ENCODE data around the gene TANC1. TPM values are rescaled to one million over a fixed set of nuclear protein-coding genes. Genes with fewer than 3 reads are reported as not detected.
A peak's percentile ranks its signal among the peaks of the same experiment; 100 is the strongest.

TANC1 gene
- total RNA-seq, 1 donor from 2014 or later: 56.9 TPM

GRCh38 chr2:159149747-159150146 lies 181.3 kb downstream of the TANC1 start:
- Mint-ChIP-seq H3K4me1 (ENCODE audit: unreplicated experiment) (peaks cover 36% of the 10 kb centered on the region), H3K9me3 (no peaks in the 10 kb centered on the region), H3K36me3 (peaks cover 26% of the 10 kb centered on the region), H3K27ac (no peak overlapping the region), H3K4me3 (no peak overlapping the region), H3K27me3 (no peaks in the 10 kb centered on the region)
- no peak for TF ChIP-seq CTCF (conservative IDR thresholded peaks at IDR 0.05)
- no peak for DNase-seq (ENCODE audit: extremely low spot score, unreplicated experiment)

DNA sequence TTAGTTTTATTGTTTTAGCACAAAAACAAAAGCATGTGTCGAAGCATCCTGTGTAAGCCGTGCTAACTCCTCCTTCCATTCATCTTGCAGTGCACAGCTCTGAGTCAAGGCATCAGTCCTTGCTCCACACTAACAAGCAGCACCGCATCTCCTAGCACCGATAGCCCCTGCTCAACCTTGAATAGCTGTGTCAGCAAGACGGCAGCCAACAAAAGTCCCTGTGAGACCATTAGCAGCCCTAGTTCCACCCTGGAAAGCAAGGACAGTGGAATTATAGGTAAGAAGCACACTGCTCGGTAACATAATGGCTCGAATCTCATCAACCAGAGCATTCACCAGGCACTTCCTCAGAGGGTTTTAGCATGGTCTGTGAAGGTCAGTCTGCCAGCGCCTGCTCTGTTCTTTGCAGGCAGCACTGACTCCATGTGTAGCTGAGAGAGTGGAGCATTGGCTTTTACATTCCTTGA lies 181.9 kb downstream of the TANC1 start:
- TF ChIP-seq CTCF (conservative IDR thresholded peaks at IDR 0.05): no peak
- H3K27me3 Mint-ChIP-seq: no peaks in the 10 kb centered on the region
- peaks cover 39% of the 10 kb centered on the region for H3K4me1 Mint-ChIP-seq (ENCODE audit: unreplicated experiment)
- H3K4me3 Mint-ChIP-seq: no peak overlapping the region
- no peak overlapping the region for H3K27ac Mint-ChIP-seq
- H3K36me3 Mint-ChIP-seq: peaks cover 22% of the 10 kb centered on the region
- no peak for DNase-seq (ENCODE audit: extremely low spot score, unreplicated experiment)
- H3K9me3 Mint-ChIP-seq: no peaks in the 10 kb centered on the region

- Mint-ChIP-seq H3K27ac (no peak overlapping the region), H3K9me3 (no peaks in the 10 kb centered on the region), H3K4me3 (peak overlapping the region; percentile 52), H3K4me1 (ENCODE audit: unreplicated experiment) (peaks cover 46% of the 10 kb centered on the region), H3K36me3 (peaks cover 22% of the 10 kb centered on the region), H3K27me3 (no peaks in the 10 kb centered on the region)
- TF ChIP-seq CTCF (conservative IDR thresholded peaks at IDR 0.05): no peak
- no peak for DNase-seq (ENCODE audit: extremely low spot score, unreplicated experiment)
Measured at GRCh38 chr2:159151198-159152127, 183.0 kb downstream of the TANC1 start.

DNA sequence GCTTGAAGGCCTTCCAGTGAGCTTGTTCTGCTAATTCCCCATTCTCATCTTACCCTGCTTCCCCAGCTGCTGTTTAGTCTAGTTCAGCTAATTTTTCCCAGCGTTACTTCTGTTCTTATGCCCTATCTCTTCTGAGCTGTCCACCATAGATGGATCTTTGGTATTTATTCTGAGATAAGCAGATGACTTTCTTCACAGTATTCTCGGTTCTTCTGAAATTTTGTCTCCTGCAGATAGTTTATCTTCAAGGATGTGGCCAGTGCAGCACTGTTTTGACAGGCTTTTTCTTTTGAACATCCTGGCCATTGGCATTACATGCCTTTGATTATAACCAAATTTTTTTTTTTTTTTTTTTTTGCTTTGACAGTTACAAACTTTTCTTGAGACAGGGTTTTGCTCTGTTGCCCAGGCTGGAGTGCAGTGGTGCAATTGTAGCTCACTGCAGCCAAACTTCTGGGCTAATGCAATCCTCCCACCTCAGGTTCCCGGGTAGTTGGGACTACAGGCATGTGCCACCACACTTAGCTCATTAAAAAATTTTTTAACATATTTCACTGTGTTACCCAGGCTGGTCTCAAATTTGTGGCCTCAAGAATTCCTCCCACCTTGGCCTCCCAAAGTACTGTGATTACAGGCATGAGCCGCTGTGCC lies 183.8 kb downstream of the TANC1 start:
- Mint-ChIP-seq H3K27ac (no peak overlapping the region), H3K4me3 (peak overlapping the region; percentile 69), H3K4me1 (ENCODE audit: unreplicated experiment) (peaks cover 50% of the 10 kb centered on the region), H3K36me3 (peaks cover 22% of the 10 kb centered on the region), H3K9me3 (no peaks in the 10 kb centered on the region), H3K27me3 (no peaks in the 10 kb centered on the region)
- DNase-seq (ENCODE audit: extremely low spot score, unreplicated experiment): no peak
- TF ChIP-seq CTCF (conservative IDR thresholded peaks at IDR 0.05): no peak

DNA sequence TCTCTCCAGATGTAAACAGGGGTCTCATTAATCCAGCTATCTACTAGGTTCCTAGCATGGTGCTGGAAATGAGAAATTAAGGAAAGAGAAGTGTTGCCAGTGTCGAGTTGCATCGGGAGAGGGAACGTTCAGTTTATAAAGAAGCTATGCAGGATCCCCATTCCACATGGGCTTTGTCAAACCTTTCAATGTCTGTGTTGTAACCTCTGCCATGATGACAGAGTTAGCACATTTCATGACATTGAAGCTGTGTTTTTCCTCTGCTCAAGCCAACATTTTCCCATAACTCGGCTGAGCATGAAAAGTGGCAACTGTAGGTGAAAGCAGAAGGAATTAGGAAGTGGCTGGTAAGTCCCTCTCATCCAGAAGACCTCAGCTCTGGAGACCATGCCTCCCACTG lies 184.6 kb downstream of the TANC1 start:
- no peaks in the 10 kb centered on the region for H3K9me3 Mint-ChIP-seq
- H3K27ac Mint-ChIP-seq: no peak overlapping the region
- no peak for DNase-seq (ENCODE audit: extremely low spot score, unreplicated experiment)
- H3K36me3 Mint-ChIP-seq: peaks cover 22% of the 10 kb centered on the region
- peaks cover 54% of the 10 kb centered on the region for H3K4me1 Mint-ChIP-seq (ENCODE audit: unreplicated experiment)
- no peak for TF ChIP-seq CTCF (conservative IDR thresholded peaks at IDR 0.05)
- peak overlapping the region; percentile 69 for H3K4me3 Mint-ChIP-seq
- no peaks in the 10 kb centered on the region for H3K27me3 Mint-ChIP-seq
